SK-N-MC (cell line): ENCODE measurements around the gene CCL28.
"Not testable (repeated sequence)": the region's sequence is repeated elsewhere in the genome, so short reads cannot be mapped to it uniquely, and the experiment has no call there.

Experiments used
- DNase-seq: peaks from one replicate; pipeline ENCODE4 v3.0.0-alpha.2; 2011; ENCODE audit warnings: low read depth, low spot score
- H3K27ac ChIP-seq: fragments of 200-600 bp; sonication (generic); 2 replicates; pipeline ENCODE4 v1.5.1; 2016; ENCODE audit warnings: mixed run types
- H3K36me3 ChIP-seq: fragments of 200-600 bp; sonication (generic); 2 replicates; pipeline ENCODE4 v1.6.1; 2017; ENCODE audit warnings: antibody characterized with exemption, low read length, mixed read lengths; ENCODE audit not compliant: insufficient read depth
- H3K4me3 ChIP-seq: fragments of 200-600 bp; sonication (generic); 2 replicates; pipeline ENCODE4 v1.5.1; 2016
- H3K9ac ChIP-seq: fragments of 200-600 bp; sonication (generic); 2 replicates; pipeline ENCODE4 v1.8.0; 2017; ENCODE audit warnings: mixed run types, mixed read lengths; ENCODE audit not compliant: insufficient read length
- H3K9me3 ChIP-seq: fragments of 200-600 bp; sonication (generic); 2 replicates; pipeline ENCODE4 v1.6.1; 2017; ENCODE audit warnings: low read depth, mild to moderate bottlenecking, antibody characterized with exemption, low read length, moderate library complexity, mixed read lengths
- EZH2 ChIP-seq: fragments of 200-600 bp; sonication (generic); IDR thresholded peaks from one replicate; pipeline ENCODE4 v1.6.1; 2017; ENCODE audit warnings: antibody characterized with exemption
- FOXP2 ChIP-seq: optimal IDR thresholded peaks from 2 replicates; pipeline ENCODE3; 2011; ENCODE audit warnings: mild to moderate bottlenecking, moderate library complexity; ENCODE audit not compliant: insufficient read depth; ENCODE audit errors: extremely low read length, control extremely low read depth
- POLR2AphosphoS5 ChIP-seq: IDR thresholded peaks from 2 replicates; pipeline ENCODE4 v1.6.1; 2012; ENCODE audit warnings: mild to moderate bottlenecking, low read depth, low read length, borderline replicate concordance

The CCL28 gene

GRCh38 chr5:43415935-43416802, 4.0 kb upstream of the CCL28 start:
- Histone ChIP-seq H3K36me3 (no peaks in the 10 kb centered on the region), H3K27ac (no peak overlapping the region), H3K9me3 (no peaks in the 10 kb centered on the region), H3K9ac (no peak overlapping the region), H3K4me3 (no peak overlapping the region)
- DNase-seq: no peak
- TF ChIP-seq EZH2 (no peak), FOXP2 (no peak), POLR2AphosphoS5 (no peak)

- no peak overlapping the region for H3K9ac ChIP-seq
- no peak overlapping the region for H3K27ac ChIP-seq
- no peak overlapping the region for H3K4me3 ChIP-seq
- TF ChIP-seq POLR2AphosphoS5: no peak
- no peak for TF ChIP-seq FOXP2
- no peak for TF ChIP-seq EZH2
- H3K36me3 ChIP-seq: no peaks in the 10 kb centered on the region
- no peaks in the 10 kb centered on the region for H3K9me3 ChIP-seq
- DNase-seq: no peak
Measured at GRCh38 chr5:43413966-43414365, 1.8 kb upstream of the CCL28 start.

GRCh38 chr5:43412644-43413043, 453 bp upstream of the CCL28 start:
- Histone ChIP-seq H3K27ac (no peak overlapping the region), H3K9ac (no peak overlapping the region), H3K4me3 (no peak overlapping the region), H3K9me3 (no peaks in the 10 kb centered on the region), H3K36me3 (no peaks in the 10 kb centered on the region)
- no peak for TF ChIP-seq FOXP2
- no peak for TF ChIP-seq EZH2
- no peak for TF ChIP-seq POLR2AphosphoS5
- no peak for DNase-seq

GRCh38 chr5:43411495-43411894, 696 bp downstream of the CCL28 start:
- Histone ChIP-seq H3K4me3 (no peak overlapping the region), H3K27ac (no peak overlapping the region), H3K36me3 (no peaks in the 10 kb centered on the region), H3K9me3 (no peaks in the 10 kb centered on the region), H3K9ac (no peak overlapping the region)
- no peak for DNase-seq
- TF ChIP-seq FOXP2: no peak
- no peak for TF ChIP-seq EZH2

GRCh38 chr5:43410414-43410813, 1.8 kb downstream of the CCL28 start:
- Histone ChIP-seq H3K27ac (no peak overlapping the region), H3K9me3 (no peaks in the 10 kb centered on the region), H3K9ac (no peak overlapping the region), H3K4me3 (no peak overlapping the region), H3K36me3 (no peaks in the 10 kb centered on the region)
- no peak for DNase-seq
- TF ChIP-seq POLR2AphosphoS5 (no peak), EZH2 (no peak), FOXP2 (no peak)

GRCh38 chr5:43409809-43410271, 2.4 kb downstream of the CCL28 start:
- H3K4me3 ChIP-seq: no peak overlapping the region
- no peak overlapping the region for H3K27ac ChIP-seq
- H3K9me3 ChIP-seq: no peaks in the 10 kb centered on the region
- H3K36me3 ChIP-seq: no peaks in the 10 kb centered on the region
- no peak overlapping the region for H3K9ac ChIP-seq
- no peak for DNase-seq
- TF ChIP-seq FOXP2: no peak
- no peak for TF ChIP-seq POLR2AphosphoS5
- TF ChIP-seq EZH2: no peak

GRCh38 chr5:43402524-43403066, 9.6 kb downstream of the CCL28 start:
- H3K27ac ChIP-seq, H3K4me3 ChIP-seq: not testable (repeated sequence)

GRCh38 chr5:43401827-43402226, 10.4 kb downstream of the CCL28 start:
- Histone ChIP-seq H3K9ac (no peak overlapping the region), H3K27ac (no peak overlapping the region), H3K9me3 (no peaks in the 10 kb centered on the region), H3K36me3 (no peaks in the 10 kb centered on the region), H3K4me3 (no peak overlapping the region)
- DNase-seq: no peak
- TF ChIP-seq FOXP2 (no peak), POLR2AphosphoS5 (no peak), EZH2 (no peak)

More at GRCh38 chr5:43402524-43403066, 9.6 kb downstream of the CCL28 start:
- DNase-seq, H3K9me3 ChIP-seq, H3K36me3 ChIP-seq, H3K9ac ChIP-seq: not testable (repeated sequence)
